Endothelial cell of umbilical vein (primary cell): ENCODE measurements around the gene MACROD2. TPM values are rescaled to one million over a fixed set of nuclear protein-coding genes. Genes with fewer than 3 reads are reported as not detected.

Experiments
- BruUV-seq: library from RNA; stranded (reverse); fragments of 400-500 nt; replicated peaks from 2 replicates; lab custom pipeline; 2021; lab: Mats Ljungman, UMichigan
- CTCF ChIA-PET: fragments of 300-600, 350-600 bp; sonication (Branson Sonifier 250); formaldehyde crosslinking; loops from one replicate; lab custom pipeline; 2021; ENCODE audit warnings: antibody characterized with exemption, inconsistent platforms; lab: Charles Lee
- POLR2A ChIA-PET: fragments of 300-600, 350-600 bp; sonication (Branson Sonifier 250); formaldehyde crosslinking; loops from one replicate; lab custom pipeline; 2021; ENCODE audit warnings: antibody characterized with exemption, inconsistent platforms; lab: Charles Lee
- DNase-seq: peaks from one replicate; pipeline ENCODE4 v3.0.0-alpha.2; 2011; ENCODE audit warnings: low read depth, low spot score
- FAIRE-seq: peaks from 2 replicates; lab custom pipeline; 2011; peaks lifted over from hg19 to GRCh38; lab: Jason Lieb, UNC
- H2AFZ ChIP-seq: 2 replicates; pipeline ENCODE4 v1.6.0; 2012; ENCODE audit warnings: low read depth, low read length, control low read depth, inconsistent platforms
- H3K27ac ChIP-seq: 2 replicates; pipeline ENCODE4 v1.5.1; 2011; ENCODE audit warnings: low read depth, mild to moderate bottlenecking, control low read depth, low read length, moderate library complexity; ENCODE audit not compliant: insufficient read depth
- H3K27me3 ChIP-seq, 2 experiments: 2 replicates each; pipeline versions ENCODE4 v1.6.0 to v1.6.1; 2011; ENCODE audit warnings: low read length in 2 of 2, mixed read lengths in 1 of 2; ENCODE audit not compliant: control insufficient read depth in 2 of 2, insufficient read depth in 2 of 2
- H3K36me3 ChIP-seq, 2 experiments: 2 replicates in 1 of 2; 3 replicates in 1 of 2; pipeline ENCODE4 v1.5.1; 2011; ENCODE audit warnings: low read length in 2 of 2, mild to moderate bottlenecking in 1 of 2, moderate library complexity in 1 of 2; ENCODE audit not compliant: control insufficient read depth in 2 of 2, insufficient read depth in 2 of 2; ENCODE audit errors: extremely low read depth in 1 of 2
- H3K4me1 ChIP-seq: 3 replicates; pipeline ENCODE4 v1.5.1; 2011; ENCODE audit warnings: mild to moderate bottlenecking, low read length; ENCODE audit not compliant: control insufficient read depth, insufficient read depth; ENCODE audit errors: extremely low read depth
- H3K4me2 ChIP-seq: 2 replicates; pipeline ENCODE4 v1.6.1; 2011; ENCODE audit warnings: low read length, control low read depth, mixed read lengths; ENCODE audit not compliant: insufficient read depth
- H3K4me3 ChIP-seq, 3 experiments: fragments of 200-600 bp in 1 of 3; sonication (generic), shearing (Covaris generic) in 1 of 3; replicated peaks in 1 of 3; 2 replicates each; pipeline ENCODE4 v1.5.1; 2011 to 2016; ENCODE audit warnings: control low read depth in 3 of 3, low read length in 3 of 3, mild to moderate bottlenecking in 2 of 3, inconsistent platforms in 1 of 3, low read depth in 1 of 3, moderate library complexity in 1 of 3; ENCODE audit not compliant: insufficient read depth in 1 of 3
- H3K79me2 ChIP-seq: 2 replicates; pipeline ENCODE4 v1.6.0; 2012; ENCODE audit warnings: low read length, inconsistent platforms; ENCODE audit not compliant: control insufficient read depth, insufficient read depth
- H3K9ac ChIP-seq: replicated peaks from 2 replicates; pipeline ENCODE3; 2011; ENCODE audit warnings: low read length, control low read depth; ENCODE audit not compliant: insufficient read depth; ENCODE audit errors: extremely low read depth
- H3K9me1 ChIP-seq: replicated peaks from 3 replicates; pipeline ENCODE4 v1.6.0; 2011; ENCODE audit warnings: mild to moderate bottlenecking, low read length; ENCODE audit not compliant: control insufficient read depth, insufficient read depth; ENCODE audit errors: extremely low read depth
- H3K9me3 ChIP-seq: replicated peaks from 2 replicates; pipeline ENCODE4 v1.5.1; 2012; ENCODE audit warnings: low read length, inconsistent platforms; ENCODE audit not compliant: control insufficient read depth, insufficient read depth
- H4K20me1 ChIP-seq: replicated peaks from 2 replicates; pipeline ENCODE3; 2011; ENCODE audit warnings: mild to moderate bottlenecking, low read length; ENCODE audit not compliant: control insufficient read depth, insufficient read depth; ENCODE audit errors: extremely low read depth
- EZH2 ChIP-seq: IDR thresholded peaks from 2 replicates; pipeline ENCODE4 v1.6.1; 2012; ENCODE audit warnings: borderline replicate concordance, low read depth, mild to moderate bottlenecking, moderate library complexity, low read length, inconsistent platforms; ENCODE audit not compliant: severe bottlenecking
- GATA2 ChIP-seq: IDR thresholded peaks from 2 replicates; pipeline ENCODE4 v1.7.0; 2011; ENCODE audit warnings: low read depth, mild to moderate bottlenecking, moderate library complexity, mixed read lengths, low read length; ENCODE audit not compliant: insufficient read length, insufficient read depth
- JUN ChIP-seq: IDR thresholded peaks from 2 replicates; pipeline ENCODE4 v1.6.1; 2011; ENCODE audit warnings: borderline replicate concordance, low read depth; ENCODE audit not compliant: insufficient read length, insufficient read depth
- dilution Hi-C: fragments of 300-500 bp; cut with MboI; formaldehyde crosslinking; loops from one replicate; pipeline ENCODE4 v1.15.0; 2019; ENCODE audit warnings: low sequenced_read_pairs; ENCODE audit not compliant: extremely low pct_ligation_motif_present
- intact Hi-C: fragments of 100-400 bp; cut with micrococcal nuclease; formaldehyde crosslinking; loops from one replicate; pipeline ENCODE4 v1.10.0; 2022
- polyA plus RNA-seq, 4 experiments: library from polyadenylated mRNA; depleted of rRNA in 3 of 4; stranded (reverse) in 3 of 4; unstranded in 1 of 4; fragments of >200 nt; gene quantifications; 2 replicates each; pipeline versions ENCODE4 v1.2.1 to v1.2.3, GENCODE V29; 2011 to 2012; ENCODE audit warnings: missing spikeins in 1 of 4
- total RNA-seq: library from RNA; stranded (reverse); gene quantifications from 2 replicates; pipeline ENCODE4 v1.2.3, GENCODE V29; 2021

Gene MACROD2
- total and polyA plus RNA-seq, 2 donors (not counting 3 experiments of a cell fraction or from before 2014, with no cell fraction given), result 0.11 to 0.73 TPM

GRCh38 chr20:14434384-14435136 lies 439.2 kb downstream of the MACROD2 start:
- no peaks in the 10 kb centered on the region for H3K79me2 ChIP-seq
- POLR2A ChIA-PET, result no interaction called here
- H3K4me1 ChIP-seq, result no peaks in the 10 kb centered on the region
- no peaks in the 10 kb centered on the region for H3K9me3 ChIP-seq
- FAIRE-seq, result no peak
- no peaks in the 10 kb centered on the region for H3K36me3 ChIP-seq
- CTCF ChIA-PET, result no interaction called here
- no peak overlapping the region for H3K27ac ChIP-seq
- DNase-seq, result no peak
- no peaks in the 10 kb centered on the region for H3K9me1 ChIP-seq
- H4K20me1 ChIP-seq, result no peaks in the 10 kb centered on the region
- intact Hi-C loops, result no loop called here
- H3K9ac ChIP-seq, result no peak overlapping the region
- dilution Hi-C loops, result no loop called here
- H2AFZ ChIP-seq, result no peak overlapping the region
- TF ChIP-seq JUN, result no peak
- no peaks in the 10 kb centered on the region for H3K27me3 ChIP-seq
- no TSS peak for BruUV-seq
- no peak overlapping the region for H3K4me3 ChIP-seq
- no peak overlapping the region for H3K4me2 ChIP-seq

- Histone ChIP-seq H3K9me3 (no peaks in the 10 kb centered on the region), H2AFZ (peak overlapping the region; percentile 53), H3K4me3 (no peak overlapping the region), H3K27ac (no peak overlapping the region), H3K4me1 (peaks cover 19% of the 10 kb centered on the region), H4K20me1 (no peaks in the 10 kb centered on the region), H3K4me2 (no peak overlapping the region), H3K9ac (no peak overlapping the region), H3K9me1 (no peaks in the 10 kb centered on the region), H3K79me2 (no peaks in the 10 kb centered on the region), H3K36me3 (no peaks in the 10 kb centered on the region), H3K27me3 (no peaks in the 10 kb centered on the region)
- POLR2A ChIA-PET, result no interaction called here
- intact Hi-C loops (no loop called here), dilution Hi-C loops (no loop called here)
- TF ChIP-seq GATA2, result peak; percentile 31
- TF ChIP-seq EZH2, result no peak
- DNase-seq, result no peak
- BruUV-seq, result no TSS peak
- CTCF ChIA-PET, result no interaction called here
- no peak for FAIRE-seq
These were observed 445.9 kb downstream of the MACROD2 start for GRCh38 chr20:14441201-14441600.
